GM18870 (cell line): ENCODE measurements around the gene TAF4B.
"Not testable (repeated sequence)": the region's sequence is repeated elsewhere in the genome, so short reads cannot be mapped to it uniquely, and the experiment has no call there.

Source experiments
- ATAC-seq: cut with Tn5 transposase; IDR thresholded peaks from one replicate; pipeline ENCODE4 v1.9.1; 2021; ENCODE audit warnings: moderate library complexity; ENCODE audit not compliant: unreplicated experiment

Gene TAF4B, protein sequence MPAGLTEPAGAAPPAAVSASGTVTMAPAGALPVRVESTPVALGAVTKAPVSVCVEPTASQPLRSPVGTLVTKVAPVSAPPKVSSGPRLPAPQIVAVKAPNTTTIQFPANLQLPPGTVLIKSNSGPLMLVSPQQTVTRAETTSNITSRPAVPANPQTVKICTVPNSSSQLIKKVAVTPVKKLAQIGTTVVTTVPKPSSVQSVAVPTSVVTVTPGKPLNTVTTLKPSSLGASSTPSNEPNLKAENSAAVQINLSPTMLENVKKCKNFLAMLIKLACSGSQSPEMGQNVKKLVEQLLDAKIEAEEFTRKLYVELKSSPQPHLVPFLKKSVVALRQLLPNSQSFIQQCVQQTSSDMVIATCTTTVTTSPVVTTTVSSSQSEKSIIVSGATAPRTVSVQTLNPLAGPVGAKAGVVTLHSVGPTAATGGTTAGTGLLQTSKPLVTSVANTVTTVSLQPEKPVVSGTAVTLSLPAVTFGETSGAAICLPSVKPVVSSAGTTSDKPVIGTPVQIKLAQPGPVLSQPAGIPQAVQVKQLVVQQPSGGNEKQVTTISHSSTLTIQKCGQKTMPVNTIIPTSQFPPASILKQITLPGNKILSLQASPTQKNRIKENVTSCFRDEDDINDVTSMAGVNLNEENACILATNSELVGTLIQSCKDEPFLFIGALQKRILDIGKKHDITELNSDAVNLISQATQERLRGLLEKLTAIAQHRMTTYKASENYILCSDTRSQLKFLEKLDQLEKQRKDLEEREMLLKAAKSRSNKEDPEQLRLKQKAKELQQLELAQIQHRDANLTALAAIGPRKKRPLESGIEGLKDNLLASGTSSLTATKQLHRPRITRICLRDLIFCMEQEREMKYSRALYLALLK

DNA sequence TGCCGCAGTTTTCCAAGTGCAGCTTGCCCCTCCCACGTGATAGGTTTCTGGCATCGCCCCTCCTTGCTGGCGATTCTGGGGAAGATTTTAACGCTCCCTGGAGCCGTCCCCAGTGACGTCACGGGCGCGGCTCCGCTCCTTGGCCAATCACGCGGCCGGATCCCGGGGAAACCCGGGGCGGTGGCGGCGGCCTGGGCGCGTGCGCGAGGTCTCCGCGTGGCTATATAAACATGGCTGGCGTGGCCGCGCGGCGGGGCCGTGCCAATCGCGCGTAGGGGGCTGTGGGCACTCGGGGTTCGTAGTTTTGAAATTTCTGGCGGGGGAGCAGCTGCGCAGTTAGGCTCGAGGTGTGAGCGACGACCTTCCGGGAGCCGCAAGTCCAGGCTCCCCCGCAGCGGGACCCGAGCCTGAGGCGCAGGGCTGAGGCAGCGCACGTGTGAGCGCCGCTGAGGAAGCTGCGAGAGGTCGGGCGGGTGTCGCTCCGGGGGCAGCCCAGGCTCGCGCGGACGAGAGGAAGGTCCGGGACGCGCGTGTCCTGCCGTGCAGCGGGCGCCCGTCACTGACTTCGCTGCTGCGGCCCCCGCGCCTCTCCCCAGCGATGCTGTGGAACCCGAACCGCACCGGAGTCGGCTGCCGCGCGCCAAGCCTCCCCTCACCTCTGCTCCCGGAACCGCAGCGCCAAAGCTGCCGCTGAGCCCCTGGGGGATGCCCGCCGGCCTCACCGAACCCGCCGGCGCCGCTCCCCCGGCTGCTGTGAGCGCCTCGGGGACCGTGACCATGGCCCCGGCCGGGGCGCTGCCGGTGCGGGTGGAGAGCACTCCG is at the start of gene TAF4B:
TSS of gene TAF4B (plus strand) at position 217 of the 822 bp plus-strand sequence. CDS start at position 706, 489 bp downstream.
- peak; percentile 68 for ATAC-seq

DNA sequence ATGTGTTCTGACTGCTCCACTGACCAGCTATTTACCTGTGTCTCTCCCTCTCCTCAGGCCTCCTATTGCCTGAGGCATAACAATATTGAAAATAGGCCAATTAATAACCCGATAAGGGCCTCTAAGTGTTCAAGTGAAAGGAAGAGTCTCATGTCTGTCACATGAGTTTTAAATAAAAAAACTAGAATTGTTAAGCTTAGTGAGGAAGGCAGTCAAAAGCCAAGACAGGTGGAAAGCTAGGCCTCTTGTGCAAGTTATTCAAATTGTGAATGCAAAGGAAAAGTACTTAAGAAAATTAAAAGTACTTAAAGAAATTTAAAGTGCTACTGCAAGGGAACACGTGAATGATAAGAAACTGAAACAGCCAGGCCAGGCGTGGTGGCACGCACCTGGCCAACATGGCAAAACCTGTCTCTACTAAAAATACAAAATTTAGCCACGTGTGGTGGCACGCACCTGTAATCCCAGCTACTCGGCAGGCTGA is 44.9 kb upstream of the TAF4B start:
- peak; percentile 66 for ATAC-seq

DNA sequence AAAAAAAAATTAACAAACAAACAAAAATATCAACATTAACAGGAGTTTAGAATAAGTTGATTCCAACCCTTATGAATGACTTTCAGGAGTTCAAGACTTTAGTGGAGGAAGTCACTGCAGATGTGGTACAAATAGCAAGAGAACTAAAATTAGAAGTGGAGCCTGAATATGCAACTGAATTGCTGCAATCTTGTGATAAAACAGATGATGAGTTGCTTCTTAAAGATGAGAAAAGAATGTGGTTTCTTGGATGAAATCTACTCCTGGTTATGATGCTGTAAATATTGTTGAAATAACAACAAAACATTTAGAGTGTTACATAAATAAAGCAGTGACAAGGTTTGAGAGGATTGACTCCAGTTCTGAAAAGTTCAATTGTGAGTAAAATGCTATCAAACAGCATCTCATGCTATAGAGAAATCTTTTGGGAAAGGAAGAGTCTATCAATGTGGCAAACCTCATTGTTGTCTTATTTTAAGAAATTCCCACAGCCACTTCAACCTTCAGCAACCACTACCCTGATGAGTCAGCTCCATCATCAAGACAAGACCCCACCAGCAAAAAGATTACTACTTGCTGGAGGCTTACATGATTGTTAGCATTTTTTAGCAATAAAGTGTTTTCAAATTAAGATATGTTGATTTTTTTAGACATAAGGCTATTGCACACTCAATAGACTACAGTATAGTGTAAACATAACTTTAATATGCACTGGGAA is 42.7 kb upstream of the TAF4B start:
- no peak for ATAC-seq

DNA sequence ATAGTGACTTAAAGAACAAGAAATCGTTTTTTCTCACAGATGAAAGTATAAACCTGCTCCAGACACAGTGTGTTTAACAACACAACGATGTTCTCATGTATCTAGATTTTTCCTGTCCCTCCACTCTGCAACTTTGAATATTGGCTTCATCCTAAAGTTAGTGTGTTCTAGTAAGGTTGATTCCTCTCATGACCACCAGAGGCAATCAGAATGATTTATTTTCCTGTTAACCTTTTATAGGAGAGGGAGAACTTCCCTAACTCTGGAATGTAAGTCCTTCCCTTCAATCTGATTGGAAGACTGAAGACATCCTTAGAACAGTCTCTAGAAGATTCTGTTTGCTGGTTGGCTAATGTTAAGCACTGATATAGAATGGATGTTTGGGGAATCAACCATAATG is 41.0 kb upstream of the TAF4B start:
- no peak for ATAC-seq

DNA sequence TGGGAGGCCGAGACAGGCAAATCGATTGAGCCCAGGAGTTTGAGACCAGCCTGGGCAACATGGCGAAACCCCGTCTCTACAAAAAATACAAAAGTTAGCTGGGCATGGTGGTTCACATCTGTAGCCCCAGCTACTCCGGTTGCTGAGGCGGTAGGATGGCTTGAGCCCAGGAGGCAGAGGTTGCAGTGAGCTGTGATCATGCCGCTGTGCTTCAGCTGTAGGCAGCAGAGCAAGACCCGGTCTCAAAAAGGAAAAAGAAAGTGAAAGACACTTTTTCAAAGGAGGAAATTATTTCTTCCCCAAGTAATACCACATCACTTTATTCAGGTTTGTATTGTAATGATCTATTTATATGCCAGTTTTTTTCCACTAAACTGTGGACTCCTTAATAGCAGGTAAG is 35.7 kb upstream of the TAF4B start:
- peak; percentile 88 for ATAC-seq

DNA sequence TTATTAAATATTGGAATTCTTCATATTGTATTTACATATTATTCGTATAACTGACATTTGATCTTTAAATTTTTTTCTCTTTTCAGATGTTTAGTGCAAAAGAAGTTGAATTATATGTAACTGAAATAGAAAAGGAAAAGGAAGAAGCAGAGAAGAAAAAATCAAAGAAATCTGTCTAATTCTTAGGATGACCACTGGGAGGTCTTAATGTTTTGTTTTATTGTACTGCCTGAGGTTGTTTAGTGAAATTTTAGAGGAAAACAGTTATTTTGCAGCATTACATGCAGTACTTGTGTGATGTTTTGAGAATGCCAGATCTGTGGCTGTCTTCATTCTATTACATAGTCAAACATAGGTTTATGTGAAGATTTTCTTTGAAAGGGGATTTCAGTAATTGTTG is 34.0 kb upstream of the TAF4B start:
- ATAC-seq = no peak

DNA sequence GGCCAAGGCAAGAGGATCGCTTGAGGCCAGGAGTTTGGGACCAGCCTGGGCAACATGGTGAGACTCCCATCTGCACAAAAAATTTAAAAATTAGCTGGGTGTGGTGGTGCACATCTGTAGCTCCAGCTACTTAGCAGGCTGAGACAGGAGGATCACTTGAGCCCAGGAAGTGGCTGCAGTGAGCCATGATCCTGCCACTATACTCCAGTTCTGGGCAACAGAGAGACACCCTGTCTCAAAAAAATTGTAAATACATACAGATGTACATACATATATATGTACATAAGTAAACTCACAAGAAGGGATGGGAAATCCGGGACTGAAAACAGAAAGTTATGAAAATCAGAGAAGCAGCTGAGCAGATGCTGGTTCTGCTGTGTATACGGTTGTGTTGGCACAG is 29.6 kb upstream of the TAF4B start:
- ATAC-seq = no peak

DNA sequence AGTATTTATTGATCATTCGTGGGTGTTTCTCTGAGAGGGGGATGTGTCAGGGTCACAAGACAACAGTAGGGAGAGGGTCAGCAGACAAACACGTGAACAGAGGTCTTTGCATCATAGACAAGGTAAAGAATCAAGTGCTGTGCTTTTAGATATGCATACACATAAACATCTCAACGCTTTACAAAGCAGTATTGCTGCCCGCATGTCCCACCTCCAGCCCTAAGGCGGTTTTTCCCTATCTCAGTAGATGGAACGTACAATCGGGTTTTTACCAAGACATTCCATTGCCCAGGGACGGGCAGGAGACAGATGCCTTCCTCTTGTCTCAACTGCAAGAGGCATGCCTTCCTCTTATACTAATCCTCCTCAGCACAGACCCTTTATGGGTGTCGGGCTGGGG is 24.2 kb upstream of the TAF4B start:
- ATAC-seq = not testable (repeated sequence)

DNA sequence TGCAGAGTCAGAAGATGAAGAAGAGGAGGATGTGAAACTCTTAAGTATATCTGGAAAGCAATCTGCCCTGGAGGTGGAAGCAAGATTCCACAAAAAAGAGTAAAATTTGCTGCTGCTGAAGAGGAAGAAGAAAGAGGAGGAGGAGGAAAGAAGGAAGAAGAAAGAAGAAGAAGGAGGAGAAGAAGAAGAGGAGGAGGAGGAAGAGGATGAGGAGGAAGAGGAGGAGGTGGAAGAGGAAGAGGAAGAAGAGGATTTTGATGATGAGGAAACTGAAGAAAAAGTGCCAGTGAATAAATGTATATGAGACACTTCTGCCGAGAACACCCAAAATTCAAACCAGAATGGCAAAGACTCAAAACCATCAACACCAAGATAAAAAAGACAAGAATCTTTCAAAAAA is 20.9 kb upstream of the TAF4B start:
- ATAC-seq = no peak

DNA sequence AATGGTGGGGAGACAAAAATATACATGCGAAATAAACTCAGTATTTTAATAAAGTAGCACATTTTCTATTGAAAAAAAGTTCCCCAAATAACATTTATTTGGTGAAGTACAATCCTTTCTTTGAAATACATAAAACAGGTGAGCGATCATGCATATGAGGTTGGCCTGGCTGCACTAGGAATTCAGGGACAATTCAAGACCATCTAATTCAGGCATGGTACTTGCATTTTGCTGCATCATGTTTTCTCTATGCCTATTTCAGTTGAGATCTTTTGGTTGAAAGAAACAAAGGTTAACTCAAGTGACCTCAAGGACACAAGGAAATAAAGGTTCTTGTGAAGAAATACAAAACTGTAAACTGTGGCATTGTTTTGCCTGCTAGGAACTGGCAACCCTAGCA is 19.8 kb upstream of the TAF4B start:
- no peak for ATAC-seq

DNA sequence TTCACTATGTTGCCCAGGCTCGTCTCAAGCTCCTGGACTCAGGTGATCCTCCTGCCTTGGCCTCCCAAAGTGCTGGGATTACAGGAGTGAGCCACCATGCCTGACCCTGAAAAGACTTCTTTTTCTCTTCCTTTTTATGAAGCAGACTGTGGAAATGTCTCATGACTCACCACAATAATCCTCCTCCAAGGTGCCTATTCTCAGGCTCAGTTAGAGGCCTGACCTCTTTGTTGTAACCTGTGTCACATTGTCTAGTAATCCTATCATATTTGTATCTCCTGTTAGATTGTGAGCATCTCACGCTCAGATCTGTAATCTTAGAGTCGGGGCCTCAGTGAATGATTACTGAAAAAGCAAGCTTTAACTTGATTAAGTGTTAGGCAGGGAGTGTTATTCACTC is 18.3 kb upstream of the TAF4B start:
- no peak for ATAC-seq

DNA sequence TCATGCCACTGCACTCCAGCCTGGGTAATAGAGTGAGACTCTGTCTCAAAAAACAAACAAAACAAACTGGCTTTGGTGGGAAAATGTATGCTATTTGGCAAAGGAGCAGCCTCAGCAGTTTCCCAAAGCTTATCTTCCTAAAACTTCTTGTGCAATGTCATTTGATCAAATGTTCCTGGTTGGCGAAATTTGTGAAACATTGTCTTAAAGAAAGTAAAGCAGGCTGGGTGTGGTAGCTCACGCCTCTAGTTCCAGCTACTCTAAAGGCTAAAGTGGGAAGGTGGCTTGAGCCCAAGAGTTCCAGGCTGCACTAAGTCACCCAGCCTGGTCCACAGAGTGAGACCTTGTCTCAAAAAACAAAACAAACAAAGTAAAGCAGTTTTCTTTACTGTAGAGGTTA is 17.3 kb upstream of the TAF4B start:
- no peak for ATAC-seq

DNA sequence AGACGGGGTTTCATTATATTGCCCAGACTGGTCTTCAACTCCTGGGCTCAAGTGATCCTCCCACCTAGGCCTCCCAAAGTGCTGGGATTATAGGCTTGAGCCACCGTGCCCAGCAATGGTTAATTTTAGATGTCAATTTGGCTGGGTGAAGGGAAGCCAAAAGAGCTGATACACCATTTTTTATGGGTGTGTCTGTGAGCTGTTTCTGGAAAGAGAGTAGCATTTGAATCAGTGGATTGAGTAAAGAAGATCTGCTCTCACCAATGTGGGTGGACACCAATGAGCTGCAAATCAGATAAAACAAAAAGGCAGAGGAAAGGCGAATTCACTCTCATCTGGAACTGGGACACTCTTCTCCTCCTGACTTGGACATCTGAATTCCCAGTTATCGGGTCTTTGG is 16.1 kb upstream of the TAF4B start:
- no peak for ATAC-seq

DNA sequence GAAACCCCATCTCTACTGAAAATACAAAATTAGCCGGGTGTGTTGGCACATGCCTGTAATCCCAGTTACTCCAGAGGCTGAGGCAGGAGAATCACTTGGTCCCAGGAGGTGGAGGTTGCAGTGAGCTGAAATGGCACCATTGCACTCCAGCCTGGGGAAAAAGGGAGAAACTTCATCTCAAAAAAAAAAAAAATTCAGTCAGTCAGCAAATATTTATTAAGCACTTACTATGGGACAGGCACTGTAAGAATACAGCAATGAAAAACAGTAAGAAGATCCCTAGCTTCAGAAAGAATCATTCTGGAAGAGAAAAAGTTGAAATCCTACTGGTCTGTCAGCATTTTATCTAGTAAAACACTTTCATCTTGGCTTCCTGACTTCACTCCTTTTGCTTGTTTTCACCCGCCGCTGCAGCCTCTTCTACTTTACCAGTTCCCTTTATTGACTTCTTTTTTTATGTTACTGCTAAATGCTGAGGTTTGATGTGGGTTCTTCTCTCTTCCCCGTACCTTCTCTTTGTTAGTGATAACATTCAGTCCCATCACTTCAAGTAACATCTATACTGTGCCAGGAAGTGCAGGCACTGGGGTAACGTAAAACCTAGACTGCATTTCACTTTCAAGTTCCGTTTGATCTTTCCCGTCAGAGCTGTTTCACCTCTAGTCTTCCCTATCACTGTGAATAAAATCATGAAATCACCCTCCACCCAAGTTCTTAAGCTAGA is 10.8 kb upstream of the TAF4B start:
- ATAC-seq = peak; percentile 98

DNA sequence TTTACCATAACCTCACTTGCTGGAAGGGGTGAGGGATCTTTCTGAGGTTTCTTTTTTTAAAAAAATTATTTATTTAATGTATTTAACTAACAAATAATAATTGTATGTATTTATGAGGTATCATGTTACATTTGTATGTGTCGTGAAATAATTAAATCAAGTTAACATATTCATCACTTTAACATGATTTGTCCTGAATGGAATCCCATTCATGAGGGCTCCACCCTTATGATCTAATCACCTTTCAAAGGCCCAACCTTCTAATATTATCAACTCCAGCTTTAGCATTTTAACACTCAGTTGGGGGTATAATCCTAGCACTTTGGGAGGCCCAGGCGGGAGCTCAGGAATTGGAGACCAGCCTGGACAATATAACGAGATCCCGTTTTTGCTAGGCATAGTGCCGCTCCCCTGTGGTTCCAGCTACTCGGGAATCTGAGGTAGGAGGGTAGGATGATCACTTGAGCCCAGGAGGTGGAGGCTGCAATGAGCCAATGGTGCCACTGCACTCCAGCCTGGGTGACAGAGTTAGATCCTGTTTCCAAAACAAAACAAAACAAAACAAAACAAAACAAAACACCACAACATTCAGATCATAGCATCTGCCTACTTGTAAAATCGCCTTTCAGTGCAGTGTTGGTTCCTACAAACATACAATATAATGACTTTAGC is 1.1 kb upstream of the TAF4B start:
- no peak for ATAC-seq

DNA sequence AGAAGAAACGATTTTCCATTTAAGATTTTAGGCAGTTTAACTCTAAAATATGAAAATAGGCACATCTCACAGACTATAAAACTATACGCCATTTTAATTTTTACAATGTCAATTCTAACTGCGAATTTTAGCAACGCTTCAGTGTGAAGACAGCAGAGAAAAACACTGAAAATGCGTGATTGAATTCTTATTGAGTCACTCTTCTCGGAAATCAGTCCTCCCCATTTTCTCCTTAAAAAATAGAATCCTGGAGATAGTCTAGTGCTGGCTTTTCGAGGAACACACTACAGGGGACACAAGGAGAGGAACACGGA is 373 bp upstream of the TAF4B start:
- ATAC-seq = no peak

DNA sequence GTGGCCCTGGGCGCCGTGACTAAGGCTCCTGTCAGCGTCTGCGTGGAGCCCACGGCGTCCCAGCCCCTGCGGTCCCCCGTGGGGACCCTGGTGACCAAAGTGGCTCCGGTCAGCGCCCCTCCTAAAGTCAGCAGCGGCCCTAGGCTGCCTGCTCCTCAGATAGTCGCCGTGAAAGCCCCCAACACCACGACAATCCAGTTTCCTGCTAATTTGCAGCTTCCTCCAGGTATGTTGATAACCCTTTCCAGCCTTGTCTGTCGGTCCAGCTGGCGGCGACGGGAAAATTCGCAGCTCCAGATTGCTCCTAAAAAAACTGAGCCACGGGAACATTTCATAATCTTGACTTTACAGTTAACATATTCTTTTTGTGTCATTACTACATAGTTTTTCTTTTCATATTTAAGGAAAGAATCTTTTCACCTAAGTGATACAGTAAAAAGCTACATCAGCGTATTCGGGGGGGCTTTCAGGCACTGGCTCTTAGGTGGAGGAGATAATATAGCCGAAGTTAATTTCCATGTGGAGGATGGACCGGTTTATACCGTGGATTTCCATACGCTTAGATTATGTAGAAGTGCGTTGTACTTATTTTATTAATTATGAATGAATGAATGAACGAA is 916 bp downstream of the TAF4B start:
- ATAC-seq = no peak

DNA sequence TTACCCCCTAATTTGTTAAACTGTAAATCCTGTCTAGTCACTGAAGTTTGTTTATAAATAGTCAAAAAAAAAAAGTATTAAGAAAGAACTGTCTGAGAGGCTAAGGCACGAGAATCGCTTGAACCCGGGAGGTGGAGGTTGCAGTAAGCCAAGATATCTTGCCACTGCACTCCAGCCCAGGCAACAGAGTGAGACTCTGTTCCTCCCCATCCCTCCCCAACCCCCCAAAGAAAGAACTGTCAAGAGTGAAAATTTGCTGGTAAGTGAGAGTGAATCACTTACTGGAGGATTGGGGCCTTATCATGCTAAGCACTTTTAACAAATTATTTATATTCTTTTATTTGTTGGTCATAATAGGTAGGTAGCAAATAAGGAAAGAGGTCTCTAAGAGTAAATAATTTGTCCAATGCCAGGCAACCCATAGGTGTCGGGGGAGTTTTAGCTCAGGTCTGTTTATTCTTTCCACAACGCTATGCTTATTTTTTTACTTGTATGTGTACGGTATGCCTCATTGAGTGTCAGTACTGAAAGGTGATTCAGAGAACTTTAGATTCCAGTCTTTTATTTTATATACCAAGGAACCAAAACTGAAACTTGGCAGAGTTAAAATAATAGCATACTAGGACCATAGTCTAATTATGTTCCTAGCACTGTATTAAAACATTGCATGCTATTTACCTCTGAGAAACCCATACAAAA is 2.5 kb downstream of the TAF4B start:
- no peak for ATAC-seq
